Small intestine (tissue), 7 donors: ENCODE measurements around the gene PLCB4. TPM values are rescaled to one million over a fixed set of nuclear protein-coding genes. Genes with fewer than 3 reads are reported as not detected.

Source experiments
- DNase-seq, 2 donors: peaks; one replicate each; pipeline versions ENCODE4 v3.0.0 to v3.0.0-alpha.2; 2013
- FAIRE-seq: peaks from 2 replicates; lab custom pipeline; 2012; peaks lifted over from hg19 to GRCh38; lab: Jason Lieb, UNC
- H3K27ac ChIP-seq, 3 donors: one replicate each; pipeline ENCODE4 v1.5.1; 2013; ENCODE audit warnings: low read length in 2 of 3, mild to moderate bottlenecking in 2 of 3, control low read depth in 1 of 3, inconsistent platforms in 1 of 3, low read depth in 1 of 3, moderate library complexity in 1 of 3
- H3K27me3 ChIP-seq, 3 donors: one replicate each; pipeline ENCODE4 v1.6.1; 2013; ENCODE audit warnings: low read length in 3 of 3, inconsistent platforms in 1 of 3; ENCODE audit not compliant: control insufficient read depth in 3 of 3, insufficient read depth in 3 of 3
- H3K36me3 ChIP-seq, 3 donors: one replicate each; pipeline ENCODE4 v1.6.1; 2013; ENCODE audit warnings: low read length in 3 of 3, inconsistent platforms in 1 of 3, low read depth in 1 of 3, mild to moderate bottlenecking in 1 of 3, moderate library complexity in 1 of 3; ENCODE audit not compliant: control insufficient read depth in 3 of 3, insufficient read depth in 2 of 3
- H3K4me1 ChIP-seq, 3 donors: one replicate each; pipeline ENCODE4 v1.6.1; 2013; ENCODE audit warnings: low read length in 2 of 3, inconsistent platforms in 1 of 3, low read depth in 1 of 3, mild to moderate bottlenecking in 1 of 3, moderate library complexity in 1 of 3; ENCODE audit not compliant: control insufficient read depth in 3 of 3, insufficient read depth in 2 of 3
- H3K4me3 ChIP-seq, 3 donors: one replicate each; pipeline ENCODE4 v1.5.1; 2013; ENCODE audit warnings: low read length in 3 of 3, control low read depth in 1 of 3, inconsistent platforms in 1 of 3, low read depth in 1 of 3, mild to moderate bottlenecking in 1 of 3, moderate library complexity in 1 of 3
- H3K9me3 ChIP-seq, 2 donors: one replicate each; pipeline ENCODE4 v1.6.1; 2013; ENCODE audit warnings: low read depth in 1 of 2, low read length in 1 of 2; ENCODE audit not compliant: control insufficient read depth in 2 of 2, insufficient read depth in 1 of 2
- WGBS, 3 donors: extraction: QIAGEN DNeasy Blood & Tissue Kit; methylation state at CpG; one replicate each; pipeline ENCODE4 v1.1.7; 2013; 5-methylcytosine and 5-hydroxymethylcytosine counted together
- polyA plus RNA-seq, 4 donors: library from polyadenylated mRNA; stranded (reverse) in 3 of 4; unstranded in 1 of 4; fragments of 200-250 nt in 3 of 4; fragments of 120-200 nt in 1 of 4; gene quantifications; one replicate each; pipeline versions ENCODE4 v1.2.1 to v1.2.3, GENCODE V29; 2013
- donor health status: healthy with polysubstance abuse.
- donor health status: control.
- donor health status: control.
- donor health status: Bipolar disorder and iron deficiency.
- donor health status: healthy.

PLCB4 gene
- polyA plus RNA-seq, 4 donors, result under 0.01 to 14.4 (median 3.4) TPM

- 81 to 84% (median 82%) methylated on average over 2 of the region's 2 CpGs for WGBS, 3 donors
- FAIRE-seq, result no peak
- no peaks in the 10 kb centered on the region for H3K4me1 ChIP-seq
Measured at GRCh38 chr20:9027626-9028025, 41.3 kb upstream of the PLCB4 start.

GRCh38 chr20:9028419-9028818 lies 40.5 kb upstream of the PLCB4 start:
- no peak for DNase-seq
- H3K9me3 ChIP-seq, result no peaks in the 10 kb centered on the region
- H3K4me3 ChIP-seq, result no peak overlapping the region
- H3K27ac ChIP-seq, result no peak overlapping the region
- no peaks in the 10 kb centered on the region for H3K4me1 ChIP-seq
- no peaks in the 10 kb centered on the region for H3K36me3 ChIP-seq
- no peak for FAIRE-seq
- no peaks in the 10 kb centered on the region for H3K27me3 ChIP-seq
- 72 to 83% (median 78%) methylated on average over 3 of the region's 3 CpGs for WGBS, 3 donors

More at GRCh38 chr20:9027626-9028025, 41.3 kb upstream of the PLCB4 start:
- DNase-seq, result no peak
- Histone ChIP-seq H3K4me3 (no peak overlapping the region), H3K27ac (no peak overlapping the region), H3K36me3 (no peaks in the 10 kb centered on the region), H3K9me3 (no peaks in the 10 kb centered on the region), H3K27me3 (no peaks in the 10 kb centered on the region)

GRCh38 chr20:9031991-9032390 lies 36.9 kb upstream of the PLCB4 start:
- no peaks in the 10 kb centered on the region for H3K9me3 ChIP-seq
- H3K4me3 ChIP-seq, result no peak overlapping the region
- FAIRE-seq, result no peak
- no peaks in the 10 kb centered on the region for H3K27me3 ChIP-seq
- no peak overlapping the region for H3K27ac ChIP-seq
- H3K4me1 ChIP-seq, result no peaks in the 10 kb centered on the region
- 65 to 76% (median 67%) methylated on average over 8 of the region's 8 CpGs for WGBS, 3 donors
- DNase-seq, result no peak
- no peaks in the 10 kb centered on the region for H3K36me3 ChIP-seq

GRCh38 chr20:9032758-9033157 lies 36.1 kb upstream of the PLCB4 start:
- no peak for FAIRE-seq
- no peaks in the 10 kb centered on the region for H3K27me3 ChIP-seq

DNA sequence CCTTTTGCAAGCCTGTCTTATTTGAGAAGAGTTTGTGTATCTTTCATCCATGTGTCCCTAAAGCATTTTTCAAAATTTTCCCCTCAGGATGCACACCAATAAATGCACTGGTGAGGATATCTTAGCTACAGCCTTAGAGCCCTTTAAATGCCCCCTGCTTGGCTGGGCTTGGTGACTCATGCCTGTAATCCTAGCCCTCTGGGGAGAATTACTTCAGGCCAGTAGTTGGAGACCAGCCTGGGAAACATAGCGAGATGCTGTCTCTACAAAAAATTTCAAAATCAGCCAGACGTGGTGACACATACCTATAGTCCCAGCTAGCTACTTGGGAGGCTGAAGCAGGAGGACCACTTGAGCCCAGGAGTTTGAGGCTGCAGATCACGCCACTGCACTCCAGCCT lies 33.8 kb upstream of the PLCB4 start:
- 70 to 87% (median 79%) methylated on average over 3 of the region's 3 CpGs for WGBS, 3 donors
- Histone ChIP-seq H3K27me3 (no peaks in the 10 kb centered on the region), H3K4me1 (no peaks in the 10 kb centered on the region), H3K9me3 (no peaks in the 10 kb centered on the region), H3K36me3 (no peaks in the 10 kb centered on the region), H3K27ac (no peak overlapping the region), H3K4me3 (no peak overlapping the region)
- FAIRE-seq (no peak), DNase-seq (no peak)

More at GRCh38 chr20:9032758-9033157, 36.1 kb upstream of the PLCB4 start:
- DNase-seq, result no peak
- no peak overlapping the region for H3K27ac ChIP-seq
- H3K9me3 ChIP-seq, result no peaks in the 10 kb centered on the region
- H3K4me1 ChIP-seq, result no peaks in the 10 kb centered on the region
- 94 to 97% (median 95%) methylated on average over 4 of the region's 4 CpGs for WGBS, 3 donors
- H3K4me3 ChIP-seq, result no peak overlapping the region
- H3K36me3 ChIP-seq, result no peaks in the 10 kb centered on the region

DNA sequence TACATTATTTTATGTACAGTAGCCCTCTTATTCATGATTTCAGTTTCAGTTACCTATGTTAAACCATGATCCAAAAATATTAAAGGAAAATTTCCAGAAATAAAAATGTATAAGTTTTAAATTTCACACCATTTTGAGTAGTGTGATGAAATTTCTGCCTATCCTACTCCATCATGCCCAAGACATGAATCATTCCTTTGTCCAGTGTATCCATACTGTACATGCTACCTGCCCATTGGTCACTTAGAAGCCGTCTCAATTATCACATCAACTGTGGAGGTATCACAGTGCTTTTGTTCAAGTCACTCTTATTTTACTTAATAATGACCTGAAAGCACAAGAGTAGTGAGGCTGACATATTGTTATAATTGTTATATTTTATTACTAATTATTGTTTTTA lies 32.3 kb upstream of the PLCB4 start:
- Histone ChIP-seq H3K4me3 (no peak overlapping the region), H3K27ac (no peak overlapping the region), H3K27me3 (no peaks in the 10 kb centered on the region), H3K4me1 (no peaks in the 10 kb centered on the region), H3K9me3 (no peaks in the 10 kb centered on the region), H3K36me3 (no peaks in the 10 kb centered on the region)
- DNase-seq (no peak), FAIRE-seq (no peak)
- WGBS, 3 donors, result 87 to 97% (median 90%) methylated on average over 1 of the region's 1 CpG

- no peak for DNase-seq
- no peaks in the 10 kb centered on the region for H3K27me3 ChIP-seq
- H3K4me3 ChIP-seq, result no peak overlapping the region
- H3K4me1 ChIP-seq, result no peaks in the 10 kb centered on the region
- WGBS, 3 donors, result 73 to 87% (median 78%) methylated on average over 6 of the region's 6 CpGs
- FAIRE-seq, result no peak
- no peak overlapping the region for H3K27ac ChIP-seq
- no peaks in the 10 kb centered on the region for H3K9me3 ChIP-seq
- H3K36me3 ChIP-seq, result no peaks in the 10 kb centered on the region
Measured at GRCh38 chr20:9038791-9039535, 29.9 kb upstream of the PLCB4 start.

- H3K27me3 ChIP-seq, result no peaks in the 10 kb centered on the region
- no peak for DNase-seq
- no peak overlapping the region for H3K4me3 ChIP-seq
- 81 to 91% (median 88%) methylated on average over 1 of the region's 1 CpG for WGBS, 3 donors
- no peak overlapping the region for H3K27ac ChIP-seq
- FAIRE-seq, result no peak
- H3K36me3 ChIP-seq, result no peaks in the 10 kb centered on the region
- H3K9me3 ChIP-seq, result no peaks in the 10 kb centered on the region
- H3K4me1 ChIP-seq, result no peaks in the 10 kb centered on the region
Measured at GRCh38 chr20:9040863-9041524, 27.9 kb upstream of the PLCB4 start.
